ENCODE results near the gene NBEAL1.

Gene NBEAL1

DNA sequence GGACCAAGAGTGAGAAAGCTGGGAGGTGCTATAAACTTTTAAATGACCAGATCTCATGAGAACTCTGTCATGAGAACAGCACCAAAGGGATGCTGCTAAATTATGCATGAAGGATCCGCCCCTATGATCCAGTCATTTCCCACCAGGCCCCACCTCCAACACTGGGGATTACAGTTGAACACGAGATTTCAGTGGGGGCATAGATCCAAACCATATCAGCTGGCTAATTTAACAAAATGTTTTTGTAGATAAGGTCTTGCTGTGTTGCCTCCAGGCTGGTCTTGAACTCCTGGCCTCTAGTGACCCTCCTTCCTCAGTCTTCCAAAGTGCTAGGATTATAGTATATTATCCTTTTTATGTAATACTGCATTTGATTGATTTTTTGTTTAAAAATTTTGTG is 56.0 kb downstream of the NBEAL1 start:
- Histone ChIP-seq H3K4me1 (ENCODE audit: insufficient read depth, low read length) (no peaks in the 10 kb centered on the region), H3K36me3 (ENCODE audit: insufficient read depth, low read length) (no peaks in the 10 kb centered on the region; the same call in 1 of the 2 replicates), H4K20me1 (ENCODE audit: insufficient read depth, low read length) (no peaks in the 10 kb centered on the region), H3K4me3 (ENCODE audit: low read depth in 1 of 2, low read length in 2 of 2) (no peak overlapping the region), H3K9me3 (ENCODE audit: insufficient read depth, low read length, severe bottlenecking) (no peaks in the 10 kb centered on the region), H3K4me2 (ENCODE audit: insufficient read depth, low read length) (no peak overlapping the region), H3K27me3 (ENCODE audit: insufficient read depth, low read length, poor library complexity) (no peaks in the 10 kb centered on the region), H3K9ac (ENCODE audit: low read depth, low read length) (no peak overlapping the region), H3K27ac (ENCODE audit: low read length) (no peak overlapping the region), H2AFZ (ENCODE audit: low read depth, low read length) (no peak overlapping the region), H3K79me2 (ENCODE audit: insufficient read depth, low read length) (no peaks in the 10 kb centered on the region)
- ATAC-seq (ENCODE audit: insufficient read depth, low read depth) = no peak
- no peak for TF ChIP-seq CTCF (IDR thresholded peaks at IDR 0.05; ENCODE audit: borderline replicate concordance, extremely low read depth, low read length, poor library complexity, severe bottlenecking)
- TF ChIP-seq EZH2 (IDR thresholded peaks at IDR 0.05; ENCODE audit: borderline replicate concordance, low read depth, low read length, severe bottlenecking) = no peak
- DNase-seq = no peak

DNA sequence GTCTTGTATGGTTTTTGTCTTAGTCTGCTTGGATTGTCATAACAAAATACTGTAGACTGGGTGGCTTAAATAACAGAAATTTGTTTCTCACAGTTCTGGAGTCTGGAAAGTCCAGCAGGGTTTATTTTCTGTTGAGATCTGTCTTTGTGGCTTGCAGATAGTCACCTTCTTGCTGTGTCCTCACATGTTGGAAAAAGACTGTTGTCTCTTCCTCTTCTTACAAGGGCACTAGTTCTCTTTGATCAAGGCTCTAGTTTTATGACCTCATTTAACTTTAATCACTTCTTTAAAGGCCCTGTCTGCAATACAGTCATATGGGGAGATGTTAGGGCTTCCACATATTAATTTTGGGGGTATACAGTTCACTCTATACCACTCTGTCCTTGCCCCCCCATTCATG is 56.5 kb downstream of the NBEAL1 start:
- no peak overlapping the region for H3K9ac ChIP-seq (ENCODE audit: low read depth, low read length)
- H4K20me1 ChIP-seq (ENCODE audit: insufficient read depth, low read length) = no peaks in the 10 kb centered on the region
- H3K4me2 ChIP-seq (ENCODE audit: insufficient read depth, low read length) = no peak overlapping the region
- H3K27ac ChIP-seq (ENCODE audit: low read length) = no peak overlapping the region
- no peak for ATAC-seq (ENCODE audit: insufficient read depth, low read depth)
- no peak for DNase-seq
- no peak for TF ChIP-seq CTCF (IDR thresholded peaks at IDR 0.05; ENCODE audit: borderline replicate concordance, extremely low read depth, low read length, poor library complexity, severe bottlenecking)
- no peak for TF ChIP-seq EZH2 (IDR thresholded peaks at IDR 0.05; ENCODE audit: borderline replicate concordance, low read depth, low read length, severe bottlenecking)
- no peaks in the 10 kb centered on the region for H3K9me3 ChIP-seq (ENCODE audit: insufficient read depth, low read length, severe bottlenecking)
- no peaks in the 10 kb centered on the region for H3K4me1 ChIP-seq (ENCODE audit: insufficient read depth, low read length)
- no peak overlapping the region for H2AFZ ChIP-seq (ENCODE audit: low read depth, low read length)
- no peaks in the 10 kb centered on the region; the same call in 1 of the 2 replicates for H3K36me3 ChIP-seq (ENCODE audit: insufficient read depth, low read length)
- no peaks in the 10 kb centered on the region for H3K79me2 ChIP-seq (ENCODE audit: insufficient read depth, low read length)
- no peaks in the 10 kb centered on the region for H3K27me3 ChIP-seq (ENCODE audit: insufficient read depth, low read length, poor library complexity)
- no peak overlapping the region for H3K4me3 ChIP-seq (ENCODE audit: low read depth in 1 of 2, low read length in 2 of 2)

DNA sequence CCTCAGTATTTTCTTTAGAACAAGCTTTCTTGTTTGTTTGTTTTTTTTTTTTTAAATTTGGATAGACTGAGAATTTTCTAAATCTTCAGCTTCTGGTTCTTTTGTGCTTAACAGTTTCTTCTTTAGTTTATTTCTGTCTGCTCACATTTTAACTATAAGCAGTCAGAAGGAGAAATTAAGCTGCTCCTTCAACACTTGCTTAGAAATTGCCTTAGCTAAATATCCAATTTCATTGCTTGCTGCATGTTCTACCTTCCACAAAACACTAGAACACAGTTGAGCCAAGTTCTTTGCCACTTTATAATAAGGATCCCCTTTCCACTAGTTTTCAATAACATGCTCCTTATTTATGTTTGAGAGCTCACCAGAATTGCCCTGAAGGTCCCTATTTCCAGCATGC is 57.7 kb downstream of the NBEAL1 start:
- Histone ChIP-seq H3K9ac (ENCODE audit: low read depth, low read length) (no peak overlapping the region), H3K27me3 (ENCODE audit: insufficient read depth, low read length, poor library complexity) (no peaks in the 10 kb centered on the region), H3K36me3 (ENCODE audit: insufficient read depth, low read length) (no peaks in the 10 kb centered on the region; the same call in 1 of the 2 replicates), H3K9me3 (ENCODE audit: insufficient read depth, low read length, severe bottlenecking) (no peaks in the 10 kb centered on the region), H3K79me2 (ENCODE audit: insufficient read depth, low read length) (no peaks in the 10 kb centered on the region), H4K20me1 (ENCODE audit: insufficient read depth, low read length) (no peaks in the 10 kb centered on the region), H3K27ac (ENCODE audit: low read length) (no peak overlapping the region), H3K4me1 (ENCODE audit: insufficient read depth, low read length) (no peaks in the 10 kb centered on the region), H3K4me3 (ENCODE audit: low read depth in 1 of 2, low read length in 2 of 2) (no peak overlapping the region), H3K4me2 (ENCODE audit: insufficient read depth, low read length) (no peak overlapping the region), H2AFZ (ENCODE audit: low read depth, low read length) (no peak overlapping the region)
- DNase-seq (no peak), ATAC-seq (ENCODE audit: insufficient read depth, low read depth) (no peak)
- no peak for TF ChIP-seq CTCF (IDR thresholded peaks at IDR 0.05; ENCODE audit: borderline replicate concordance, extremely low read depth, low read length, poor library complexity, severe bottlenecking)
- TF ChIP-seq EZH2 (IDR thresholded peaks at IDR 0.05; ENCODE audit: borderline replicate concordance, low read depth, low read length, severe bottlenecking) = no peak

DNA sequence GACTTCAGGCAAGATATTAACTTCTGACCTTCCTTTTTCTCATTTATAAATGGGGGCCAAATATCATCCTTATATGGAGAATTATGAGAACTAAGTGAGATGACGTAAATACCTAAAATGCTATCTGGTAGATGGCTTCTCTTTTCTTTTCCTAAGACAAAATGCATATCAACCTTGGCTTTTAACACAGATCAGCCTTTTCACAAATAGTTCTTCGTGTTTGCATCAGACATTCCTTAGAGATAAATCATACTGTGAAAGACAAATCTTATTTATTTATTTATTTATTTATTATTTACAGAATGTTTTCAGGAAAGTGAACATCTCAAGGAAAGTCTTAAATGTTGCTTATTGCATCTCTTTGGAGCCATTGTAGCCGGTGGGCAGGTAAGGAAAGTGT is 62.8 kb downstream of the NBEAL1 start:
- H3K27me3 ChIP-seq (ENCODE audit: insufficient read depth, low read length, poor library complexity) = no peaks in the 10 kb centered on the region
- no peaks in the 10 kb centered on the region for H3K79me2 ChIP-seq (ENCODE audit: insufficient read depth, low read length)
- H3K4me3 ChIP-seq (ENCODE audit: low read depth in 1 of 2, low read length in 2 of 2) = no peak overlapping the region
- H3K4me2 ChIP-seq (ENCODE audit: insufficient read depth, low read length) = no peak overlapping the region
- H4K20me1 ChIP-seq (ENCODE audit: insufficient read depth, low read length) = no peaks in the 10 kb centered on the region
- no peaks in the 10 kb centered on the region for H3K4me1 ChIP-seq (ENCODE audit: insufficient read depth, low read length)
- ATAC-seq (ENCODE audit: insufficient read depth, low read depth) (no peak), DNase-seq (no peak)
- H3K9me3 ChIP-seq (ENCODE audit: insufficient read depth, low read length, severe bottlenecking) = no peaks in the 10 kb centered on the region
- TF ChIP-seq EZH2 (IDR thresholded peaks at IDR 0.05; ENCODE audit: borderline replicate concordance, low read depth, low read length, severe bottlenecking) (no peak), CTCF (IDR thresholded peaks at IDR 0.05; ENCODE audit: borderline replicate concordance, extremely low read depth, low read length, poor library complexity, severe bottlenecking) (no peak)
- no peak overlapping the region for H2AFZ ChIP-seq (ENCODE audit: low read depth, low read length)
- no peak overlapping the region for H3K9ac ChIP-seq (ENCODE audit: low read depth, low read length)
- H3K27ac ChIP-seq (ENCODE audit: low read length) = no peak overlapping the region
- H3K36me3 ChIP-seq (ENCODE audit: insufficient read depth, low read length) = no peaks in the 10 kb centered on the region; the same call in 1 of the 2 replicates
